SW480 (cell line): ENCODE measurements around the gene XIRP1.
"Not testable (repeated sequence)": the region's sequence is repeated elsewhere in the genome, so short reads cannot be mapped to it uniquely, and the experiment has no call there.

Experiments
- DNase-seq: peaks from one replicate; pipeline ENCODE4 v3.0.0-alpha.2; 2016; ENCODE audit warnings: low spot score

Gene XIRP1, protein sequence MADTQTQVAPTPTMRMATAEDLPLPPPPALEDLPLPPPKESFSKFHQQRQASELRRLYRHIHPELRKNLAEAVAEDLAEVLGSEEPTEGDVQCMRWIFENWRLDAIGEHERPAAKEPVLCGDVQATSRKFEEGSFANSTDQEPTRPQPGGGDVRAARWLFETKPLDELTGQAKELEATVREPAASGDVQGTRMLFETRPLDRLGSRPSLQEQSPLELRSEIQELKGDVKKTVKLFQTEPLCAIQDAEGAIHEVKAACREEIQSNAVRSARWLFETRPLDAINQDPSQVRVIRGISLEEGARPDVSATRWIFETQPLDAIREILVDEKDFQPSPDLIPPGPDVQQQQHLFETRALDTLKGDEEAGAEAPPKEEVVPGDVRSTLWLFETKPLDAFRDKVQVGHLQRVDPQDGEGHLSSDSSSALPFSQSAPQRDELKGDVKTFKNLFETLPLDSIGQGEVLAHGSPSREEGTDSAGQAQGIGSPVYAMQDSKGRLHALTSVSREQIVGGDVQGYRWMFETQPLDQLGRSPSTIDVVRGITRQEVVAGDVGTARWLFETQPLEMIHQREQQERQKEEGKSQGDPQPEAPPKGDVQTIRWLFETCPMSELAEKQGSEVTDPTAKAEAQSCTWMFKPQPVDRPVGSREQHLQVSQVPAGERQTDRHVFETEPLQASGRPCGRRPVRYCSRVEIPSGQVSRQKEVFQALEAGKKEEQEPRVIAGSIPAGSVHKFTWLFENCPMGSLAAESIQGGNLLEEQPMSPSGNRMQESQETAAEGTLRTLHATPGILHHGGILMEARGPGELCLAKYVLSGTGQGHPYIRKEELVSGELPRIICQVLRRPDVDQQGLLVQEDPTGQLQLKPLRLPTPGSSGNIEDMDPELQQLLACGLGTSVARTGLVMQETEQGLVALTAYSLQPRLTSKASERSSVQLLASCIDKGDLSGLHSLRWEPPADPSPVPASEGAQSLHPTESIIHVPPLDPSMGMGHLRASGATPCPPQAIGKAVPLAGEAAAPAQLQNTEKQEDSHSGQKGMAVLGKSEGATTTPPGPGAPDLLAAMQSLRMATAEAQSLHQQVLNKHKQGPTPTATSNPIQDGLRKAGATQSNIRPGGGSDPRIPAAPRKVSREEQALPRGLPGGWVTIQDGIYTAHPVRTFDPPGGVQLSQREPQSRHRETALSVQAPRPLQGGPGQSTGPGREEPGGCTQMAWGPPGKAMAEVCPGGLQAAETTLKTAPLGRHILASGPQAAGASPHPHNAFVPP (N-terminal part only)

DNA sequence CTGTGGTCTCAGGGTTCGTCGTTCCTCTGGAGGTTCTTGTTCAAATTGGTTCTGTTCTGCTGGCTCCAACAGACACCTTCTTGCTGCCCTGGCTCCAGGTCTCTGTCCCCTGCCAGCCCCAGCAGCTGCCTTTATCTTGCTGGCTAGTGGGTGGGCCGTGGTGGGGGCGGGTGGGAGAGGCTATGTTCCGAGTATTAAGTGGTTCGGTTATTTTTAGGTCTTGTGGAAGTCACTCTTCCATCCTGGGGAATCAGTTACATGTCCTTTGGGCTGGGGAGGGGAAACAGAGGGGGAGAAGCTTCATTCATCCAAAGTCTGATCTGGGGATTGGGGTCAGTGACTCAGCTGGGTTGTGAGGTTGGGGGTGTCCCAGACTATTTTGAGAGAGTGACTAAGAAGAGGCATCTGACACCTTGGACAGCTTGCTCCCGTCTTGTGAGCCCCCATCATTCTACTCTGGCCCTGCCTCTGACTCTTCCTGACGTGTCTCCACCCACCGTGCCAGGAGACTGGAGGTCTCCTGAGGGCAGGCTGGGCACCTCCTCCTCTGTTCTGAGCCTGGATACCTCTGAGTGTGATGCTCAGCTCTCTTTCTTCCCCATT, at the start of gene XIRP1:
XIRP1 (minus strand) TSS at position 106 of the 603 bp plus-strand sequence. CDS start 3,150 bp downstream, outside the sequence.
- DNase-seq = no peak

DNA sequence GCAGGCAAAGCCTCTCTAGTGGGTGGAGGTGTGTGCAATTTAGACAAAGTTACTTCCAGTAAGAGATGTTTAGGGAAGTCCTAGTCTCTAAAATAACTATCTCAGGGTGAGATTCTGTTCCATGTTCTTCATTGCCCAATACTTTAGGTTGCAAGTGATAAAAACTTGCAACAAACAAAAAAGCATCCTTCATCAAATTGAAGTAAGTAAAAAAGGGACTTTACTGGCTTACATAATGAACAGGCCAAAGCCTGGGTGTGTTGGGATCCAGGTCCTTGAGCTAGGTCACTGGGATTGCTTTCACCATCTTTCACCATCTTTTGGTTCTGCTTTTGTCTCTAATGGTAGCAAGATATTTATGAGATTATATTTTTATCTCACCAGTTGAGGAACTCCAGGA, 49.2 kb upstream of the XIRP1 start:
- DNase-seq = no peak

DNA sequence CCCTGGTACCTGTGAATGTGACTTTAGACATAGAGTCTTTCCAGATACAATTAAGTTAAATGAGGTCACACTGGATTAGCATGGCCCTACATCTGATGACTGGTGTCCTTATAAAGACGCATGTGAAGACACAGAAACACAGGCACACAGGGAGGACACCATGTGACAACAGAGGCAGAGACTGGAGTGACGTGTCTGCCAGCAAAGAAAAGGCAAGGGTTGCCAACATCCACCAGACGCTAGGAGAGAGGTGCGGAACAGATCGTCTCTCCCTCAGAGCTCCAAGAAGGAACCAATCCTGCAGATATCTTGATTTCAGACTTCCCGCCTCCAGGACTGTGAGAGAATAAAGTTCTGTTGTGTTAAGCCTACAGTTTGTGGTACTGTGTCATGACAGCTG, 44.6 kb upstream of the XIRP1 start:
- DNase-seq = no peak

DNA sequence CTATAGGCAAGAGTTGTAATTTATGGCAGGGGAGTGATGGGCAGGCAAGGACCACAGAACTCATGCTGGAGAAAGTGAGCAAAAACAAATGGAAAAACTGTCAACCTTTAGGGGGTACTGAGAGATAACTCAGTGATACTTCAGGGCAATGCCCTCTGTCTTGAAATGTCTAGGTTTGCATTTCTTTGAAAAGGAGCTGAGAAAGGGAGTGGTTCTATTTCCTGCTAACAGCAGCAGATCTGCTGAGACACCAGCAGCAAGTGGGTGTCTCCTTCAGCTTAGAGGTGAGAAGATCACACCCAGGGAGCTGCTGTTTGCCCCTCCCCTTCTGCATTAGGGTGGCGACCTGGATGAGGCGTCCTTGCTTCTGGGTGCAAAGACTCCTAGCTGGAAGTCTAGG, 42.3 kb upstream of the XIRP1 start:
- no peak for DNase-seq

DNA sequence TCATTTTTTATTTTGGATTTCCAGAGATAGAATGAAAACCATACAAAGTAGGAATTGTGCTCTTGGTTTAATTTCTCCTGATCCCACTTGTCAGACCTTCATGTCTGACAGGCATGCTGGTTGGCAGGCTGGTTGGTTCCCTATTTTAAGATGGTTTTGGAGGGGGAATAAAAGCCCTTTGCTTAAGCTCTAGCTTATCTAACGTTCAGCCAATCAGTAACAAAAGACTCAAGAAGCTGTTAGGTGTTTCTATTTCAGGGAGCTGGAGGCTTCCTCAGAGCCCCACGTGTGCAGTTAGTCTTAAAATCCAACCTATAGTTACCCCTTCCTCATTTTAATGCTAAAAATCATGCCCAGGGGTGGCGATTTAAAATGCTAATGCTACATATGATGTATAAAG, 40.5 kb upstream of the XIRP1 start:
- no peak for DNase-seq

DNA sequence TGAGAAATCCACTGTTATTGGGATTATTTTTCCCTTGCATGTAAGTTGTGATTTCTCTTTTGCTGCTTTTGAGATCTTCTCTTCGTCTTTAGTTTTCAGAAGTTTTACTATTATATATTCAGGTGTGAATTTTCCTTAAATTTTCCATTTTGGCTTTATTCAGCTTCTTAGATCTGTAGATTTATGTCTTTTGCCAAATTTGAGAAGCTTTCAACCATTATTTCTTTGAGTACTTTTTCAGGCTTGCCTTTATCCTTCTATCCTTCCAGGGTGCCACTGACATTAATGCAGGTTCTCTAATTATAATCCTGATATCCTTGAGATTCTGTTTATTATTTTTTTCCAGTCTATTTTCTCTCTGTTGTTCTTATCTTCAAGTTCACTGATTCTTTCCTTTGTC, 38.1 kb upstream of the XIRP1 start:
- DNase-seq = no peak

DNA sequence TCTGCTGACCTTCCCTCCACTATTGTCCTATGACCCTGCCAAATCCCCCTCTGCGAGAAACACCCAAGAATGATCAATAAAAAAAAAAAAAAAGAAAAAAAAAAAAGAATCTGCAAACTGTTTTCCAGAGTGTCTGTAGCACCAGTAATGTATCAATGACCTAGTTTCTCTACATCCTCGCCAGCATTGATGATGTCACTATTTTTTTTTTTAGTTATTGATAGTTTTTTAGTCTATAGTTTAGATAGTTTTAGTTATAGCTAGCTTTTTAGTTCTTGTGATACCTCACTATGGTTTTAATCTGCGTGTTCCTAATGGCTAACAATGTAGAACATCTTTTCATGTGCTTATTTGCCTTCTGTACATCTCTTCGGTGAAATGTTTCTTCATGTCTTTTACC, 36.1 kb upstream of the XIRP1 start:
- DNase-seq = no peak

DNA sequence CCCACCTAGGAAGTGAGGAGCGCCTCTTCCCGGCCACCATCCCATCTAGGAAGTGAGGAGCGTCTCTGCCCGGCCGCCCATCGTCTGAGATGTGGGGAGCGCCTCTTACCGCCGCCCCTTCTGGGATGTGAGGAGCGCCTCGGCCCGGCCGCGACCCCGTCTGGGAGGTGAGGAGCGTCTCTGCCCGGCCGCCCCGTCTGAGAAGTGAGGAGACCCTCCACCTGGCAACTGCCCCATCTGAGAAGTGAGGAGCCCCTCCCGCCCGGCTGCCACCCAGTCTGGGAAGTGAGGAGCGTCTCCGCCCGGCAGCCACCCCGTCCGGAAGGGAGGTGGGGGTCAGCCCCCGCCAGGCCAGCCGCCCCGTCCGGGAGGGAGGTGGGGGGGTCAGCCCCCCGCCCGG, 35.2 kb upstream of the XIRP1 start:
- DNase-seq = not testable (repeated sequence)

DNA sequence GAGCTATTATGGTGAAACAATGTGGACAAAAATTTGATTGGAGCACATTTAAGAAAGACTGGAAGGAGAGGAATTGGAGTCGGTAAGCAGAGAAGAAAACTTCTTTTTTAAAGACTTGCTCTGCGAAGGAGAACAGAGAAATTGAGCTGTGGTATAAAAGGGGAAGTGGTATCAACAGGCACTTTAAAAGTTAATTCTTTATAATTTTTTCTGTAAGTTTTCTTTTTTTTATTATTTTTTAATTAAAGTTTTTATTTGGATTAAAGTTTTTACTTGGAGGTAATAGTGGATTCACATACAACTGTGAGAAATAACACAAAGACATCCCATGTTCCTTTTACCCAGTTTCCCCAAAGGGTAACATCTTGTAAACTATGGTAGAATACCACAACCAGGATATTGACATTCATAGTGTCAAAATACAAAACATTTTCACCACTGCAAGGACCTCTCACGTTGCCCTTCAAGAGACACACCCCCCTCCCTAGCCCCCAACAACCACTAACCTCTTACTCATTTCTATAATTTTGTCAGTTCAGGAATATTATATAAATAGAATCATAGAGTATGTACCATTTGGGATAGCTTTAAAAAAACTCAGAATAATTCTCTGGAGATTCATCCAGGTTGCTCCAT, 33.8 kb upstream of the XIRP1 start:
- DNase-seq = no peak

DNA sequence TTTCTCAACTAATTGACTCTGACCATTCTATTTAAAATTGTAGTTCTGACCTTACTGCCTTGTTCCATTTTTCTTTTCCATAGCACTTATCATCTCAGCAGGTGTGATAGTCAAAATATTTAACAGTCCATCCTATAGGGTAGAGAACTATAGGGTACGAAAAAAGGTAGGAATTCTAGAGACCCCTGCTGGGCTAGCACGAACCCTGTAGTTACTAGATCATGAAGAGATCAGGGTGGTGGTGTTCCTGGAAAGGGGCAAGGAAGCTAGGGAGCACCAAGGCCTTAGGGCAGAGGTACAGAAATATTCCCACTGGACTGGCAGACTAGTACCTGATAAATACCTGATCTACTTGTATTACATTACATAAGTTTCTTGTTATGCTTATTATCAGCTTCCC, 31.9 kb upstream of the XIRP1 start:
- DNase-seq = no peak

DNA sequence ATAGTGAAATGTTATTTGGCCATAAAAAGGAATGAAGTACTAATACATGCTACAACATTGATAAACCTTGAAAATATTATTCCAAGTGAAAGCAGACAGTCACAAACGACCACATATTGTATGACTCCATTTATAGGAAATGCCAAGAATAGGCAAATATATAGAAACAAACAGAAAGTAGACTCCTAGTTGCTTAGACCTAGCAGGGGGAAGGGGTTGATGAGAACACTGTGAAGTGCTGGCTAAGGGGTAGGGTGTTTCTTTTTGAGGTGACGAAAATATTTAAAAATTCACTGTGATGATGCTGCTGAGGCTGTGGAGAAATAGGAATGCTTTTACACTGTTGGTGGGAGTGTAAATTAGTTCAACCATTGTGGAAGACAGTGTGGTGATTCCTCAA, 30.5 kb upstream of the XIRP1 start:
- DNase-seq = no peak

DNA sequence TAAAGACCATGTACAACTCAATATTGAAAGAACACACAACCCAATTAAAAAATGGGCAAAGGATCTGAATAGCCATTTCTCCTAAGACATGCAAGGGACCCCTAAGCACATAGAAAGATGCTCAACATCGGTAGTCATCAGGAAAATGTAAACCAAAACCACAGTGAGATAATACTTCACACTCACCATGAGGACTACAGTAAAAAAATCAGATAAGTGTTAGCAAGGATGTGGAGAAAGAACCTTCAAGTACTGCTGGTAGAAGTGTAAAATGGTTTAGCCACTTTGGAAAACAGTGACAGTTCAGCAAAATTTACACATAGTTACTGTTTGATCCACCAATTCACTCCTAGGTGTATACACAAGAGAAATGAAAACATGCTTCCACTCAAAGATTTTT, 30.1 kb upstream of the XIRP1 start:
- DNase-seq = no peak

DNA sequence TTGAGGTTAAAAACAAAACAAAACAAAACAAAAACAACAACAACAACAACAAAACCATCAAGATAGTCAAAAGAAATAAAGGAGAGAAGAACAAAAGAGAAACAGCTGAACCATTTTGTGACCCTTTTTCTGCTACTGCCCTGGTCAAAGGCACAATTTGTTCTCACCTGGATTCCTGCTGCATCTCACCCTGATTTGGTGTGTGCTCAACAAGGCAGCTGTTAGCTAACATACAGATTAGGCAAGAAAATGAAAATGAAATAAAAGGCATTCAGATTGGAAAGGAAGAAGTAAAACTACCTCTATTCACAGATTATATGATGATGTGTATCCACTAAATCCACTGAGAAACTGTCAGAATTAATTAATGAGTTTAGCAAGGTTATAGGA, 28.7 kb upstream of the XIRP1 start:
- DNase-seq = no peak

DNA sequence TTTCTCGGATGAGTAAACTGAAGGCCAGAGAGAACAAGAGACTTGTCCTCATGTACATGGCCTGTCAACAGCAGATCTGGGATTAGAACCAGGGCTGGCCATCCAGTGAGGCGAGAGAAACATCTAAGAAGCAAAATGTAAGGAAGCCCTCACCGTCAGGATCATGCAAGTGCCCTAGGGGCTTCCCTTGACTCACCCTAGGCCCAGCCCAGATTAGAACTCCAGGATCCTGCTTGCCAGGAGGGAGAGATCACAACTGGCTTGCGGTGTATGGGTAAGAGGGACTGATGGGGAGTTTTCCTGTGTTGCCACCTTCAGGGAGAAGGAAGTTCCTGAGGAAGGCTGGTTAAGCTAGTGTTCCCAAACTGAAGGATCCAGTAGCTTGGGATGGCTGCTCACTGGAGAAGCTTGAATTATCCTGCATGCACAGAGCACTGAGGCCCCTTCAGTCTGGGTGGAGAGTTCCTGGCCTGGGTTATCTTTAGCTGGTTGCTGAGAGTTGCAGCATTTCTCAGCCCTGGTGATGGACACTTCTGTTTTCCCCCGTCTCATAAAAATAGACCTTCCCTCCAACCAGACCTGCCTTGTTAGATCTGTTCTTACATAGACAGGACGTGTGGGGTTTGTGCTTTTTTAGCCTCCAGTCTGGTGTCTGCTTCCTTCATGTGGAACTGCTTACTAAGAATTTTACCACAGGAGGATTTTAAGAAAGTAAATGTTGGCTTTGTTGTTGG, 28.2 kb upstream of the XIRP1 start:
- no peak for DNase-seq

DNA sequence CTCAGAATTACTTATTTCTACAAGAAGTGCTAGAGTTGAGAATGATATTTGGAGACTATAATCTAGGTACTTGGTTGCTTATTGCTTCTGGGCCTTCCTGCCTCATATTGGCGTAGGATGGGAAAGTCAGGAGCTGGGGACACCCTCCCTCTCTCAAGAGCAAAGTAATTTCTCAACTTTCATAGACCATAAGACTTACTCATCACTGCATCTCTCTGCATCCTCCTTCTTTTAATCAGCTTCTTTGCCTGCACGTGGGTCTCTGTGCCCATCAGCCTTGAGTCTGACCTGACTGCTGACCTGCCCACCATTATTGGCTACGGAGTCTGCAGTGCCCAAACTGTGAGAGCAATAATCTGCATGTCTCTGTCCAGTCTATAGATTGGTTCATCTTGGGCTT, 27.3 kb upstream of the XIRP1 start:
- DNase-seq = no peak

DNA sequence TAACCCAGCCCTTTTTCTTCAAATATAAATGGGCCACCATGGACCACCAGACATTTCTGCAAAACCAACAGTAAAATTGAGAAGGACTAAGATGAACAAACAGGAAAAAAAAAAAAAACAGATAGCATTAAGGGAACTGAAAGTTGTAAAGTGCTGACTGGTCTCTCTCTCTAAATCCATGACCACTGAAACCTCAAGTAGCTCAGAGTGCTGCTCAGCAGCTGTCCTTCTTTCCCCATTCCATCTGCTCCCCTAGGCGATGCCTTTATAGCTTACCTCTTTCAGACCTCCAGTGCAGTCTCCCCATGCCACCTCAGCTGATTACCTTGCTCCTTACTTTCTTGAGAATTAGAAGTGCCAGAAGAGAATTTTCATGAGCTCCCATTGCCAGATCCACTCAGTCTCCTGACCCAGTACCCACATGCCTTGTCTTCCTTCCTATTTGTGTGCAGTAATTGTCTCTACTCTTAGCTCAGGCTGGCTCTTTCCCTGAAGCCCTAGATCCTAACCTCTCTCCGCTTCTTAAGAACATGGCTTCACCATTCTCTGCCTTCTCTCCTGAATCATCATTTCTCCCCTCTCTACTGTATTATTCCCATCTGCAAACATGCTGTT, 23.9 kb upstream of the XIRP1 start:
- DNase-seq = no peak

DNA sequence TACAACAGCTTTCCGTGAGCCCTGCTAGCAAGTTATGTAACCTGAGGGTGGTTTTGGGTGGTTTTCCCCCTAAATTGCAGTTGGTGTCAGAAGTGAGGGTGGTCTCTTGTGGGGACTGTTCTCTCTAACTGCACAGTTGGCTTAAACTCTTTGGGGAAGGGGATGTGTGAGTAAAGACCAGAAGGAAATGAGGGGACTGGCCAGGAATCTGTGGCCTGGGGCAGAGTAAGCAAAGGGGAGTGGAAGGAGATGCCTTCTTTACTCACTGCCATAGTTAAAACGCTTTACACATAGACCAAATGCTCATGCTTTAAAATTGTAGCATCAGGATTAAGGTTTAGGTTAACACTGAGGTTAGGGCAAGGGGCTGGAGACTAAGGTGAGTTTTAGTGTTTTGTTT, 21.2 kb upstream of the XIRP1 start:
- no peak for DNase-seq

DNA sequence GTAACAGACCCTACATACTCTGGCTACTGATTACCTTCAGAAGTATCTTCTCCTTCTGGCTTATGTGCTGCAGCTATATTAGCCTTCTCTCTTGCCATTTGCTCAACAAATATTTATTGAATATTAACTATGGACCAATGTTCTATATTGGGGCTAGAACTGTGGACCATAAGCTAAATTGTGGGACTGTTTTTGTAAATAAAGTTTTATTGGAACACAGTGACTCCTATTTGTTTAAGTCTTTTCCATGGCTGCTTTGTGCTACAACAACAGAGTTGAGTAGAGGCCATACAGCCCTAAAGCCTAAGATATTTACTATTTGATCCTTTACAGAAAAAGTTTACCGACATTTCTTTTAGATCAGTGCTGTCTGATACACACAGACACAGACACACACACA, 20.3 kb upstream of the XIRP1 start:
- no peak for DNase-seq

DNA sequence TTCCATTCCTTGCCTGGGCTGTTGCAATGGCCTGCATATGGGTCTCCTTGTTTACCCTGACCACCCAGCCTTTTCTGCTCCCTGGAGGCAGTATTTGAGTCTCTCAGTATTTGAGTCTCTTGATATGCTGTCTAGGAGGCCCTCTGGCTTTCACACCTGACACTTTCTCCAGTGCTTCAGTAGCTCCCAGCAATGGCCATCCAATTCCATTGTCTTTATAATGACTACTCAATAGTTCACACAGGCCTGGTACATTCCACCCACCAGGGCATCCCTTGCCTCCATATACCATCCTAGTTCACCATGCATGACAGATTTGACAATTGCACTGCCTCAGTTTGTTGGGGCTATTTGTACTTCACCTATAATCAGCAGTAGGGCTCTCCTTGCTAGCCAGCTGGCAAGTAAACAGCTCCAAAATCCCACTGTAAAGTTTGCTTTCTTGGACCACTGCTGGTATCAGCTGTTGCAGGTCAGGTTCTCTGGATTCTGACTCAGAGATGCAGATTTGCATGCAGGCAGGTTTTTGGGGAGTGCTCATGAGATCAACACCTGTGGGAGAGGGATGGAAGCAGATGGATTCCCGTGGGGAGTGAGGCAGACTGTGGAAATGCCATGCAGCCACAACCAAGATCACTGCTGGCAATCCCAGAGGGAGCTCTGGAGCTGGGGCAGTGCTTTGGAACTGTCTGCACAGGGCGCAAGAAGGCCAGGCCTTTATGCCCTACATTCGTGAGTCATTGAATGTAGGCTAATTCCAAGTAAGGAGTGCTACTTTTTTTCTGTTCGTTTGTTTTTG, 19.1 kb upstream of the XIRP1 start:
- DNase-seq = no peak

DNA sequence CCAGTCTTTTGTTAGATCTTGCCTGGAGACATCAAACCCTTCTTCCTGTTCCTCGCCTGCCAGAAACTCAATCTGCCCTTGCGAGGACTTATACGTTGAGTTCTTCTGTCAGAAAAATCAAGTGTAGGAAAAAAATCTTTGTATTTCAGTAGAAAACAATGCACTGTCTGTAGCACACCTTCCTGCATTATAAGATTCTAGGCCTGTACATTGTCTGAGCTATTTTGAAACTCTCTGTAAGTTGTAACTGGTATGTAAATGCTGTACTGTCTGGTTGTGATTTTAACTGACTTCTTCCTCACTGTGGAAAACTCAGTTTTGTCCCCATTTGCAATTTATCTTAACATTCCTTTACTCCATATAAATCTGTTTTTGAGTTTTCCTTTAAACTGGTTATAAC, 17.7 kb upstream of the XIRP1 start:
- no peak for DNase-seq
